Activated CD4-positive, alpha-beta T cell treated with anti-CD3 and anti-CD28 coated beads, Interleukin-2, amount 10 ng/mL, durations not matched to agents 7 days and 5 days (primary cell): ENCODE data around the gene ERICH4. TPM values are rescaled to one million over a fixed set of nuclear protein-coding genes. Genes with fewer than 3 reads are reported as not detected.
"Not testable (repeated sequence)": the region's sequence is repeated elsewhere in the genome, so short reads cannot be mapped to it uniquely, and the experiment has no call there.

Experiments
- CTCF ChIA-PET: fragments of 350-600 bp; sonication (Branson Sonifier 250); formaldehyde crosslinking; loops from one replicate; lab custom pipeline; 2021; ENCODE audit warnings: antibody characterized with exemption; lab: Charles Lee
- POLR2A ChIA-PET: fragments of 350-600 bp; sonication (Branson Sonifier 250); formaldehyde crosslinking; loops from one replicate; lab custom pipeline; 2021; ENCODE audit warnings: antibody characterized with exemption; lab: Charles Lee
- DNase-seq: peaks from one replicate; pipeline ENCODE4 v3.0.0-alpha.2; 2020
- H3K27ac Mint-ChIP-seq: one replicate; pipeline ENCODE4 v1.8.0; 2021; ENCODE audit warnings: mild to moderate bottlenecking, moderate library complexity, mixed read lengths
- H3K27me3 Mint-ChIP-seq: one replicate; pipeline ENCODE4 v1.8.0; 2021; ENCODE audit warnings: mixed read lengths
- H3K36me3 Mint-ChIP-seq: one replicate; pipeline ENCODE4 v1.8.0; 2021; ENCODE audit warnings: low read depth, mixed read lengths
- H3K4me1 Mint-ChIP-seq: one replicate; pipeline ENCODE4 v1.8.0; 2021; ENCODE audit warnings: mixed read lengths
- H3K4me3 Mint-ChIP-seq: one replicate; pipeline ENCODE4 v1.8.0; 2021; ENCODE audit warnings: mild to moderate bottlenecking, moderate library complexity, mixed read lengths
- H3K9me3 Mint-ChIP-seq: one replicate; pipeline ENCODE4 v1.8.0; 2021; ENCODE audit warnings: mixed read lengths
- total RNA-seq, 2 experiments: library from RNA; stranded (reverse); gene quantifications; one replicate each; pipeline ENCODE4 v1.2.3, GENCODE V29; 2021

The ERICH4 gene
- total RNA-seq, 2 experiments from 2014 or later = not detected

DNA sequence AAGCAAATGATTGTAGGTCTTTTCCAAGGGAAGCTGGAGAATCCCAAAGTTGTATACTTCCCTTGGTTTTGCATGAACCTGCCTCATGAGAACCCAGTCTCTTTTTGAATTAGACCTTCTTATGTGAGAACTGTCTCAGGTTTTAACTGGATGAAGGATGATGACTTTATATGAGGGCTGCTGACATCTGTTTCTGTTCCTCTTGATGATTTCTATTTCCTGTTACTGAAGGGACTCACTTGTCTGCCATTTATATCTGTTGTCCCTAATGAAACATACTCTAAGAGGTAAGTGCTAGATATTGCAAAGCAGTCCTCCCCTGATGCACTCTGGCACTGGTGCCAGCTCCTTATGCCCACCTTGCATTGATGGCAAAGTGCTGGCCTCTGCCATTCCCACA, 33.6 kb downstream of the ERICH4 start:
- no peak overlapping the region for H3K4me3 Mint-ChIP-seq
- no peaks in the 10 kb centered on the region for H3K9me3 Mint-ChIP-seq
- ChIA-PET POLR2A (no interaction called here), CTCF (no interaction called here)
- DNase-seq = no peak
- H3K27me3 Mint-ChIP-seq = peaks cover 19% of the 10 kb centered on the region
- H3K4me1 Mint-ChIP-seq = no peaks in the 10 kb centered on the region
- H3K36me3 Mint-ChIP-seq = no peaks in the 10 kb centered on the region
- H3K27ac Mint-ChIP-seq = no peak overlapping the region

DNA sequence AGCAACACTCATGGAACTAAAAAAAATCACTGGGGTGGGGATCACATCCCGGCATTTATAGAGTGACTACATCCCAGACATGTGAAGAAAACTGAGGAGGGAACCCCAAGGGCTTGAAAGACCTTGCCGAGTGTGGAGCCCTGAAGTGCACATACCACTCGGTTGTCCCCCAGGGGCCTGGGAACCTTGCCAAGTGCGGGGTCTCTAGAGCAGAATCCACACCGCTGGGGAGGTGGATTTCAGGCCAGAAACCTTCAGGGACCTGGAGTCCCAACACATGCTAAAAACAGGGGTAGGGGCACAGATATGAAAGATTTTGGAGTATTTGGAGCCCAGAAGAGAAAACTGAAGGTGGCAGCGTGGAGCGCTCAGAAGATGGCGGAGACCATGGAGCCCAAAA, 35.2 kb downstream of the ERICH4 start:
- no peak overlapping the region for H3K27ac Mint-ChIP-seq
- no peak overlapping the region for H3K4me3 Mint-ChIP-seq
- CTCF ChIA-PET = interaction anchor here (1.5 kb wide), 1 partner anchor 20 kb away, joined by 4 read pairs; no protein-coding TSS in a partner anchor
- no peaks in the 10 kb centered on the region for H3K4me1 Mint-ChIP-seq
- POLR2A ChIA-PET = no interaction called here
- no peaks in the 10 kb centered on the region for H3K9me3 Mint-ChIP-seq
- no peaks in the 10 kb centered on the region for H3K36me3 Mint-ChIP-seq
- DNase-seq = no peak
- H3K27me3 Mint-ChIP-seq = peaks cover 18% of the 10 kb centered on the region

DNA sequence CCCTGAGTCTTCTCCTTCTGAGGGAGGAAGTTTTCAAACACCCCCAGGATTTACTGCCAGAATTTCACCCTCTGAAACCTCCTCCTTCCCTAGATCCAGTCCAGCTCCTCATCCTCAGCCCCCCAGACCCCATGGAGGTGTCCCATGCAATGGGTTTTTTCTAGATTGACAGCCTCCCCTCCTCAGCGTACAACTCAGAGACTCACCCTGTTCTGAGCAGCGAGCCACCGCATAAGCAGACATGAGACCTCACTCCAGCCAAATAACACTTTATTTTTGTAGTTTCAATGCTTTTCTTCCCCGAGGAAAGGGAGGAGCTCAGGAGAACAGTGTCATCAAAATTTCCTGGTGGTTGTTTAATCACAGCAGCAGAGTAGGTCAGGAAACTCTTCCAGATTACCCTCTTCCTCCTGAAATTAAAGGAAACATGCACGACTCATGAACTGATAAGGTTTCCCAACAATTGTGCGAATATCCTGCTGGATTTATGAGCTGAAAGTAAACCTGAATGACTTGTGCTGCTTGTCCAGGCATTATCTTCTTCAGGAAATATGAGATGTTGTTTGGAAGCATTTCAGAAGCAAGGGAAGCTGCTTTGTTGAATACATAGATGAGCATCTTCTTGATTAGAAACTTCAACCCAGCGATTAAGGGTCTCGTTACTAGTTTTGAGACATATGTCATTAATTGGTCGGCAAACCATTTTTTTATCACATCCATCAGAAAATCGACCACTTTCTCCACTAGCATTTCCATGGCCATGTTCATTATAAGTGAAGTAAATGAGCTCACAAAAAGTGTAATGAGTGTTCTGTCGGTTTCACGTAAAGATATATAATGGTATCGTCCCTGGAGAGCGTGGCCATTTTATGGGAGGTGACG, 36.2 kb downstream of the ERICH4 start:
- H3K4me3 Mint-ChIP-seq = no peak overlapping the region
- peaks cover 21% of the 10 kb centered on the region for H3K27me3 Mint-ChIP-seq
- no peak overlapping the region for H3K27ac Mint-ChIP-seq
- no peaks in the 10 kb centered on the region for H3K9me3 Mint-ChIP-seq
- H3K36me3 Mint-ChIP-seq = no peaks in the 10 kb centered on the region
- no peaks in the 10 kb centered on the region for H3K4me1 Mint-ChIP-seq
- CTCF ChIA-PET = interaction anchor here (1.5 kb wide), 1 partner anchor 19 kb away, joined by 4 read pairs; no protein-coding TSS in a partner anchor
- DNase-seq = no peak
- POLR2A ChIA-PET = no interaction called here

GRCh38 chr19:41479757-41480191, 36.8 kb downstream of the ERICH4 start:
- DNase-seq = no peak
- peaks cover 25% of the 10 kb centered on the region for H3K27me3 Mint-ChIP-seq

GRCh38 chr19:41480336-41480735, 37.4 kb downstream of the ERICH4 start:
- Mint-ChIP-seq H3K27ac (no peak overlapping the region), H3K36me3 (no peaks in the 10 kb centered on the region), H3K4me1 (no peaks in the 10 kb centered on the region), H3K27me3 (peaks cover 29% of the 10 kb centered on the region), H3K9me3 (no peaks in the 10 kb centered on the region), H3K4me3 (no peak overlapping the region)
- no peak for DNase-seq
- ChIA-PET POLR2A (no interaction called here), CTCF (interaction anchor here (0.6 kb wide), 1 partner anchor 118 kb away, joined by 3 read pairs; no protein-coding TSS in a partner anchor)

More at GRCh38 chr19:41479757-41480191, 36.8 kb downstream of the ERICH4 start:
- Mint-ChIP-seq H3K9me3 (no peaks in the 10 kb centered on the region), H3K4me3 (no peak overlapping the region), H3K27ac (no peak overlapping the region), H3K36me3 (no peaks in the 10 kb centered on the region), H3K4me1 (no peaks in the 10 kb centered on the region)
- CTCF ChIA-PET = interaction anchor here (1.5 kb wide), 1 partner anchor 18 kb away, joined by 4 read pairs; no protein-coding TSS in a partner anchor
- POLR2A ChIA-PET = no interaction called here

- Mint-ChIP-seq H3K36me3 (no peaks in the 10 kb centered on the region), H3K4me1 (no peaks in the 10 kb centered on the region), H3K9me3 (peaks cover 8% of the 10 kb centered on the region), H3K27me3 (peaks cover 45% of the 10 kb centered on the region), H3K27ac (no peak overlapping the region), H3K4me3 (no peak overlapping the region)
- ChIA-PET POLR2A (no interaction called here), CTCF (no interaction called here)
- no peak for DNase-seq
Observed at GRCh38 chr19:41484822-41485221, 41.9 kb downstream of the ERICH4 start.

GRCh38 chr19:41486953-41487352, 44.0 kb downstream of the ERICH4 start:
- H3K9me3 Mint-ChIP-seq, H3K36me3 Mint-ChIP-seq, H3K4me3 Mint-ChIP-seq, H3K4me1 Mint-ChIP-seq, DNase-seq, POLR2A ChIA-PET, H3K27ac Mint-ChIP-seq: not testable (repeated sequence)
- peaks cover 42% of the 10 kb centered on the region for H3K27me3 Mint-ChIP-seq
- CTCF ChIA-PET = interaction anchor here (0.6 kb wide), 1 partner anchor 151 kb away, joined by 3 read pairs; no protein-coding TSS in a partner anchor

DNA sequence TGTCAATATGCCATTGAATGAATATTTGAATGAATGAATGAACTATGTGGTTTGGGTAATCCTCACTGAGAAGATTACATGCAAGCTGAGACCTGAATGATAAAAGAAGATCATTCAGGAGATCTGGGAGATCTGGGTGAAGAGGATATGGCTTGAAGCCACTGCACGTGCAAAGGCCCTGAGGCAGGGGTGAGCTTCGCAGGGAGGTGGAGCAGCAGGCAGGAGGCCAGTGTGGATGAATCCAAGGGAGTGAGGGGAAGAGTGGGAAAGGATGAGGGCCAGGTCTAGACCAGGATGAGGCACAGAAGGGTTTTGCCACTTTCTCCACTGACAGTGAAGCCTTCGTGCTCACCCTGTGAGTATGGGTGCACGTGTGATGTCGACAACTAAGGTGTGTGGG, 49.9 kb downstream of the ERICH4 start:
- Mint-ChIP-seq H3K27ac (no peak overlapping the region), H3K9me3 (no peaks in the 10 kb centered on the region), H3K27me3 (peaks cover 18% of the 10 kb centered on the region), H3K36me3 (no peaks in the 10 kb centered on the region), H3K4me3 (no peak overlapping the region), H3K4me1 (no peaks in the 10 kb centered on the region)
- POLR2A ChIA-PET = no interaction called here
- CTCF ChIA-PET = no interaction called here
- DNase-seq = no peak

Other genes starting within 250 kb of the ERICH4 start
- under 1 TPM; 0.17 to 0.27 TPM for gene CYP2S1, start 249.9 kb upstream of the ERICH4 start, total RNA-seq
- under 1 TPM; 0.06 to 0.20 TPM for gene AXL, start 223.9 kb upstream of the ERICH4 start, total RNA-seq
- 100 to 1,000 TPM; 333 to 348 TPM for gene HNRNPUL1, start 178.8 kb upstream of the ERICH4 start, total RNA-seq
- gene CCDC97, start 133.0 kb upstream of the ERICH4 start, total RNA-seq = 10 to 100 TPM; 50.4 to 51.7 TPM
- gene TGFB1, start 89.2 kb upstream of the ERICH4 start, total RNA-seq = 100 to 1,000 TPM; 194 TPM
- 10 to 100 TPM; 11.6 to 11.7 TPM for gene B9D2, start 79.0 kb upstream of the ERICH4 start, total RNA-seq
- gene TMEM91, start 66.6 kb upstream of the ERICH4 start, total RNA-seq = 1 to 10 TPM; 5.4 to 5.6 TPM
- gene EXOSC5, start 45.8 kb upstream of the ERICH4 start, total RNA-seq = 10 to 100 TPM; 21.1 to 26.9 TPM
- gene BCKDHA, start 45.3 kb upstream of the ERICH4 start, total RNA-seq = 10 to 100 TPM; 12.7 TPM
- gene B3GNT8, start 15.8 kb upstream of the ERICH4 start, total RNA-seq = 1 to 10 TPM; 2.1 to 2.2 TPM
- gene DMAC2, start 3.2 kb upstream of the ERICH4 start, total RNA-seq = 10 to 100 TPM; 48.9 to 54.1 TPM
- gene CEACAM21, start 133.0 kb downstream of the ERICH4 start, total RNA-seq = 10 to 100 TPM; 72.0 to 78.3 TPM
- gene CEACAM4, start 183.9 kb downstream of the ERICH4 start, total RNA-seq = not detected
- not detected for gene CEACAM7, start 245.1 kb downstream of the ERICH4 start, total RNA-seq